Keratinocyte (primary cell): ENCODE data around the gene KANK2. TPM values are rescaled to one million over a fixed set of nuclear protein-coding genes. Genes with fewer than 3 reads are reported as not detected.
"Not testable (repeated sequence)": the region's sequence is repeated elsewhere in the genome, so short reads cannot be mapped to it uniquely, and the experiment has no call there.

Source experiments
- DNase-seq: peaks from one replicate; pipeline ENCODE4 v3.0.0-alpha.2; 2011; ENCODE audit warnings: low read depth, missing footprints, low spot score
- FAIRE-seq: peaks from 2 replicates; lab custom pipeline; 2011; peaks lifted over from hg19 to GRCh38; lab: Jason Lieb, UNC
- H2AFZ ChIP-seq: 2 replicates; pipeline ENCODE4 v1.6.0; 2012; ENCODE audit warnings: low read length, control low read depth, inconsistent platforms; ENCODE audit not compliant: control insufficient read depth
- H3K27ac ChIP-seq: 2 replicates; pipeline ENCODE4 v1.5.1; 2011; ENCODE audit warnings: low read length; ENCODE audit not compliant: control insufficient read depth, insufficient read depth
- H3K27me3 ChIP-seq: 3 replicates; pipeline ENCODE4 v1.6.0; 2011; ENCODE audit warnings: low read length; ENCODE audit not compliant: control insufficient read depth, insufficient read depth; ENCODE audit errors: extremely low read depth
- H3K36me3 ChIP-seq, 2 experiments: 2 replicates in 1 of 2; 3 replicates in 1 of 2; pipeline ENCODE4 v1.5.1; 2011; ENCODE audit warnings: low read length in 2 of 2, mild to moderate bottlenecking in 1 of 2; ENCODE audit not compliant: control insufficient read depth in 2 of 2, insufficient read depth in 2 of 2; ENCODE audit errors: extremely low read depth in 1 of 2
- H3K4me1 ChIP-seq: 3 replicates; pipeline ENCODE4 v1.5.1; 2011; ENCODE audit warnings: low read length; ENCODE audit not compliant: control insufficient read depth, insufficient read depth; ENCODE audit errors: extremely low read depth
- H3K4me2 ChIP-seq: 3 replicates; pipeline ENCODE4 v1.6.0; 2011; ENCODE audit warnings: low read depth, low read length; ENCODE audit not compliant: control insufficient read depth, insufficient read depth; ENCODE audit errors: extremely low read depth
- H3K4me3 ChIP-seq, 3 experiments: fragments of 200-600 bp in 1 of 3; sonication (generic) in 1 of 3; 2 replicates in 2 of 3; 3 replicates in 1 of 3; pipeline ENCODE4 v1.5.1; 2011 to 2016; ENCODE audit warnings: low read length in 3 of 3, mild to moderate bottlenecking in 3 of 3, control low read depth in 2 of 3, inconsistent platforms in 1 of 3, low read depth in 1 of 3, mixed read lengths in 1 of 3, mixed run types in 1 of 3, moderate library complexity in 1 of 3; ENCODE audit not compliant: control insufficient read depth in 2 of 3, insufficient read depth in 2 of 3; ENCODE audit errors: extremely low read depth in 1 of 3
- H3K79me2 ChIP-seq: 2 replicates; pipeline ENCODE4 v1.6.0; 2012; ENCODE audit warnings: low read length; ENCODE audit not compliant: control insufficient read depth, insufficient read depth
- H3K9ac ChIP-seq: 3 replicates; pipeline ENCODE4 v1.6.0; 2011; ENCODE audit warnings: low read length; ENCODE audit not compliant: control insufficient read depth, insufficient read depth; ENCODE audit errors: extremely low read depth
- H3K9me1 ChIP-seq: 3 replicates; pipeline ENCODE4 v1.6.0; 2011; ENCODE audit warnings: low read length; ENCODE audit not compliant: control insufficient read depth, insufficient read depth; ENCODE audit errors: extremely low read depth
- H3K9me3 ChIP-seq: 2 replicates; pipeline ENCODE4 v1.5.1; 2012; ENCODE audit warnings: low read depth, low read length; ENCODE audit not compliant: control insufficient read depth
- H4K20me1 ChIP-seq: 3 replicates; pipeline ENCODE4 v1.6.0; 2011; ENCODE audit warnings: low read length; ENCODE audit not compliant: control insufficient read depth, insufficient read depth; ENCODE audit errors: extremely low read depth
- CTCF ChIP-seq, 3 experiments: IDR thresholded peaks in 1 of 3; conservative IDR thresholded peaks in 1 of 3; optimal IDR thresholded peaks in 1 of 3; 2 replicates in 2 of 3; 3 replicates in 1 of 3; pipeline versions ENCODE3 to v1.5.1; 2011; ENCODE audit warnings: low read length in 3 of 3, mild to moderate bottlenecking in 3 of 3, moderate library complexity in 2 of 3, control low read depth in 1 of 3, inconsistent platforms in 1 of 3; ENCODE audit not compliant: insufficient read depth in 2 of 3; ENCODE audit errors: extremely low read depth in 1 of 3
- EZH2 ChIP-seq: IDR thresholded peaks from one replicate; pipeline ENCODE4 v1.6.1; 2012; ENCODE audit warnings: inconsistent platforms, mild to moderate bottlenecking, low read length, moderate library complexity
- dilution Hi-C: fragments of 300-500 bp; cut with MboI; formaldehyde crosslinking; loops from one replicate; pipeline ENCODE4 v1.7.0; 2020; ENCODE audit warnings: low sequenced_read_pairs; ENCODE audit not compliant: extremely low pct_ligation_motif_present
- polyA plus RNA-seq, 5 experiments: library from polyadenylated mRNA; depleted of rRNA in 3 of 5; stranded (reverse) in 3 of 5; stranded (forward) in 1 of 5; unstranded in 1 of 5; fragments of >200 nt; gene quantifications; 1 replicate in 1 of 5; 2 replicates in 3 of 5; 3 replicates in 1 of 5; pipeline versions ENCODE4 v1.2.1 to v1.2.3, GENCODE V29; 2011 to 2012; ENCODE audit warnings: missing spikeins in 2 of 5, low read depth in 1 of 5, low replicate concordance in 1 of 5

Gene KANK2
- polyA plus RNA-seq, 1 donor (not counting 4 experiments of a cell fraction or from before 2014, with no cell fraction given): 2.8 TPM

- Histone ChIP-seq H3K79me2 (no peaks in the 10 kb centered on the region), H4K20me1 (no peaks in the 10 kb centered on the region), H3K9ac (no peak overlapping the region), H3K27me3 (no peaks in the 10 kb centered on the region), H3K36me3 (no peaks in the 10 kb centered on the region), H3K4me2 (no peak overlapping the region), H3K4me3 (no peak overlapping the region), H3K9me3 (no peaks in the 10 kb centered on the region), H3K4me1 (peaks cover 16% of the 10 kb centered on the region), H2AFZ (no peak overlapping the region), H3K27ac (no peak overlapping the region), H3K9me1 (no peaks in the 10 kb centered on the region)
- DNase-seq (no peak), FAIRE-seq (no peak)
- TF ChIP-seq EZH2 (no peak), CTCF (optimal IDR thresholded peaks at IDR 0.05 in 1 of 3, IDR thresholded peaks at IDR 0.05 in 1 of 3, conservative IDR thresholded peaks at IDR 0.05 in 1 of 3; ENCODE audit: extremely low read depth in 1 of 3, insufficient read depth in 2 of 3, low read length in 3 of 3) (no peak)
- dilution Hi-C loops: no loop called here
These were observed 32.4 kb downstream of the KANK2 start for GRCh38 chr19:11164879-11165406.

GRCh38 chr19:11164296-11164695 is 33.0 kb downstream of the KANK2 start:
- H3K4me2 ChIP-seq: no peak overlapping the region
- no peak overlapping the region for H3K4me3 ChIP-seq

GRCh38 chr19:11160440-11160768 is 36.9 kb downstream of the KANK2 start:
- H2AFZ ChIP-seq, H4K20me1 ChIP-seq, H3K4me3 ChIP-seq, H3K27ac ChIP-seq, H3K4me1 ChIP-seq, H3K9me1 ChIP-seq, H3K27me3 ChIP-seq, H3K9me3 ChIP-seq, DNase-seq, H3K36me3 ChIP-seq, H3K9ac ChIP-seq, H3K79me2 ChIP-seq, H3K4me2 ChIP-seq, FAIRE-seq, dilution Hi-C loops: not testable (repeated sequence)

More at GRCh38 chr19:11164296-11164695, 33.0 kb downstream of the KANK2 start:
- Histone ChIP-seq H3K27ac (no peak overlapping the region), H3K9me3 (no peaks in the 10 kb centered on the region), H3K9ac (no peak overlapping the region), H3K79me2 (no peaks in the 10 kb centered on the region), H2AFZ (no peak overlapping the region), H3K9me1 (no peaks in the 10 kb centered on the region), H3K4me1 (peaks cover 16% of the 10 kb centered on the region), H4K20me1 (no peaks in the 10 kb centered on the region), H3K36me3 (no peaks in the 10 kb centered on the region), H3K27me3 (no peaks in the 10 kb centered on the region)
- TF ChIP-seq EZH2: no peak
- TF ChIP-seq CTCF (optimal IDR thresholded peaks at IDR 0.05 in 1 of 3, IDR thresholded peaks at IDR 0.05 in 1 of 3, conservative IDR thresholded peaks at IDR 0.05 in 1 of 3; ENCODE audit: extremely low read depth in 1 of 3, insufficient read depth in 2 of 3, low read length in 3 of 3): no peak
- no peak for DNase-seq
- FAIRE-seq: no peak
- dilution Hi-C loops: no loop called here
